GM12873 (cell line): ENCODE measurements around the gene CLDN9.

Source experiments
- TF ChIP-seq, protein P1 (sequence below): IDR thresholded peaks from 2 replicates; pipeline ENCODE4 v1.5.1; 2012; ENCODE audit warnings: low read depth, mild to moderate bottlenecking, moderate library complexity, low read length, control low read depth; ENCODE audit not compliant: insufficient read depth; ENCODE audit errors: missing control alignments

The CLDN9 gene

GRCh38 chr16:3060339-3061127 lies 47.8 kb downstream of the CLDN9 start:
- TF ChIP-seq, protein P1, sequence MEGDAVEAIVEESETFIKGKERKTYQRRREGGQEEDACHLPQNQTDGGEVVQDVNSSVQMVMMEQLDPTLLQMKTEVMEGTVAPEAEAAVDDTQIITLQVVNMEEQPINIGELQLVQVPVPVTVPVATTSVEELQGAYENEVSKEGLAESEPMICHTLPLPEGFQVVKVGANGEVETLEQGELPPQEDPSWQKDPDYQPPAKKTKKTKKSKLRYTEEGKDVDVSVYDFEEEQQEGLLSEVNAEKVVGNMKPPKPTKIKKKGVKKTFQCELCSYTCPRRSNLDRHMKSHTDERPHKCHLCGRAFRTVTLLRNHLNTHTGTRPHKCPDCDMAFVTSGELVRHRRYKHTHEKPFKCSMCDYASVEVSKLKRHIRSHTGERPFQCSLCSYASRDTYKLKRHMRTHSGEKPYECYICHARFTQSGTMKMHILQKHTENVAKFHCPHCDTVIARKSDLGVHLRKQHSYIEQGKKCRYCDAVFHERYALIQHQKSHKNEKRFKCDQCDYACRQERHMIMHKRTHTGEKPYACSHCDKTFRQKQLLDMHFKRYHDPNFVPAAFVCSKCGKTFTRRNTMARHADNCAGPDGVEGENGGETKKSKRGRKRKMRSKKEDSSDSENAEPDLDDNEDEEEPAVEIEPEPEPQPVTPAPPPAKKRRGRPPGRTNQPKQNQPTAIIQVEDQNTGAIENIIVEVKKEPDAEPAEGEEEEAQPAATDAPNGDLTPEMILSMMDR = no peak

GRCh38 chr16:3062553-3062952 lies 49.8 kb downstream of the CLDN9 start:
- TF ChIP-seq, protein P1 = no peak

GRCh38 chr16:3063625-3064386 lies 51.1 kb downstream of the CLDN9 start:
- TF ChIP-seq, protein P1 = no peak
